ENCODE results near the gene FAM180A.

Gene FAM180A

GRCh38 chr7:135771961-135772638 is 23.5 kb upstream of the FAM180A start:
- no peak for TF ChIP-seq CTCF (IDR thresholded peaks at IDR 0.05; ENCODE audit: low read depth, low read length)
- H3K4me3 ChIP-seq (ENCODE audit: low read depth, low read length), result no peak overlapping the region

- no peak overlapping the region for H3K4me3 ChIP-seq (ENCODE audit: low read depth, low read length)
- TF ChIP-seq CTCF (IDR thresholded peaks at IDR 0.05; ENCODE audit: low read depth, low read length), result no peak
Observed at GRCh38 chr7:135771051-135771450, 22.4 kb upstream of the FAM180A start.

- no peak overlapping the region for H3K4me3 ChIP-seq (ENCODE audit: low read depth, low read length)
- TF ChIP-seq CTCF (IDR thresholded peaks at IDR 0.05; ENCODE audit: low read depth, low read length), result no peak
Observed at GRCh38 chr7:135770139-135770710, 21.6 kb upstream of the FAM180A start.

- H3K4me3 ChIP-seq (ENCODE audit: low read depth, low read length), result no peak overlapping the region
- TF ChIP-seq CTCF (IDR thresholded peaks at IDR 0.05; ENCODE audit: low read depth, low read length), result no peak
Observed at GRCh38 chr7:135769005-135769802, 20.6 kb upstream of the FAM180A start.

- no peak for TF ChIP-seq CTCF (IDR thresholded peaks at IDR 0.05; ENCODE audit: low read depth, low read length)
- no peak overlapping the region for H3K4me3 ChIP-seq (ENCODE audit: low read depth, low read length)
Observed at GRCh38 chr7:135768467-135768866, 19.9 kb upstream of the FAM180A start.

- no peak overlapping the region for H3K4me3 ChIP-seq (ENCODE audit: low read depth, low read length)
- no peak for TF ChIP-seq CTCF (IDR thresholded peaks at IDR 0.05; ENCODE audit: low read depth, low read length)
Observed at GRCh38 chr7:135768064-135768463, 19.5 kb upstream of the FAM180A start.

- no peak overlapping the region for H3K4me3 ChIP-seq (ENCODE audit: low read depth, low read length)
- TF ChIP-seq CTCF (IDR thresholded peaks at IDR 0.05; ENCODE audit: low read depth, low read length), result no peak
Observed at GRCh38 chr7:135763261-135763660, 14.6 kb upstream of the FAM180A start.

Data from WI38 (cell line).